Measurements from ENCODE around the gene BSN.

DNA sequence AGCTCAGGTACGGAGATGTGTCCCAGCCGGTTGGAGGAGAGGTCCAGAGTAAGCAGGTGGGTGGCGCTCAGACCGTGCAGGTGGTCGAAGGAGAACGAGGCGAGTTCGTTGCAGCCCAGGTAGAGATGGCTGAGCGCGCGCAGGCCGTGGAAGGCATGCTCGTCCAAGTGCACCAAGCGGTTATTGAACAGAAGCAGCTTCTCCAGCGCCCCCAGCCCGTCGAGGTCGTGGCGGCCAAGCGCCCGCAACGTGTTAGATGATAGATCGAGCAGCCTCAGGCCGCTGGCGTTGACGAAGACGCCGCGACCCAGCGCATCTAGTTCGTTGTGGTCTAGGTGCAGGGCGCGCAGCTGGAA lies 164.6 kb downstream of the BSN start:
- TF ChIP-seq, protein P1, sequence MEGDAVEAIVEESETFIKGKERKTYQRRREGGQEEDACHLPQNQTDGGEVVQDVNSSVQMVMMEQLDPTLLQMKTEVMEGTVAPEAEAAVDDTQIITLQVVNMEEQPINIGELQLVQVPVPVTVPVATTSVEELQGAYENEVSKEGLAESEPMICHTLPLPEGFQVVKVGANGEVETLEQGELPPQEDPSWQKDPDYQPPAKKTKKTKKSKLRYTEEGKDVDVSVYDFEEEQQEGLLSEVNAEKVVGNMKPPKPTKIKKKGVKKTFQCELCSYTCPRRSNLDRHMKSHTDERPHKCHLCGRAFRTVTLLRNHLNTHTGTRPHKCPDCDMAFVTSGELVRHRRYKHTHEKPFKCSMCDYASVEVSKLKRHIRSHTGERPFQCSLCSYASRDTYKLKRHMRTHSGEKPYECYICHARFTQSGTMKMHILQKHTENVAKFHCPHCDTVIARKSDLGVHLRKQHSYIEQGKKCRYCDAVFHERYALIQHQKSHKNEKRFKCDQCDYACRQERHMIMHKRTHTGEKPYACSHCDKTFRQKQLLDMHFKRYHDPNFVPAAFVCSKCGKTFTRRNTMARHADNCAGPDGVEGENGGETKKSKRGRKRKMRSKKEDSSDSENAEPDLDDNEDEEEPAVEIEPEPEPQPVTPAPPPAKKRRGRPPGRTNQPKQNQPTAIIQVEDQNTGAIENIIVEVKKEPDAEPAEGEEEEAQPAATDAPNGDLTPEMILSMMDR (IDR thresholded peaks at IDR 0.05; ENCODE audit: insufficient read depth, low read length, poor library complexity, severe bottlenecking): no peak
- no peak for TF ChIP-seq EZH2phosphoT487 (conservative IDR thresholded peaks at IDR 0.05; ENCODE audit: low read length)

All from SU-DHL-6 (cell line).